HUES64 (cell line): ENCODE measurements around the gene PDGFRB.

ENCODE experiments used
- H3K27ac ChIP-seq: 2 replicates; pipeline ENCODE4 v1.7.0; 2013; ENCODE audit warnings: low read depth, low read length, inconsistent platforms
- H3K27me3 ChIP-seq: 2 replicates; pipeline ENCODE4 v1.6.1; 2013; ENCODE audit warnings: mild to moderate bottlenecking, low read length; ENCODE audit not compliant: insufficient read depth
- H3K36me3 ChIP-seq: 2 replicates; pipeline ENCODE4 v1.6.1; 2013; ENCODE audit warnings: mild to moderate bottlenecking, low read length; ENCODE audit not compliant: insufficient read depth
- H3K4me1 ChIP-seq: 2 replicates; pipeline ENCODE4 v1.6.1; 2013; ENCODE audit warnings: mild to moderate bottlenecking, low read length, moderate library complexity; ENCODE audit not compliant: insufficient read depth
- H3K4me3 ChIP-seq: 2 replicates; pipeline ENCODE4 v1.5.1; 2013; ENCODE audit warnings: mild to moderate bottlenecking, low read length, moderate library complexity
- H3K9ac ChIP-seq: 2 replicates; pipeline ENCODE4 v1.6.1; 2013; ENCODE audit warnings: mild to moderate bottlenecking, low read depth, low read length
- H3K9me3 ChIP-seq: 2 replicates; pipeline ENCODE4 v1.6.1; 2013; ENCODE audit warnings: low read depth, low read length; ENCODE audit not compliant: insufficient read depth
- WGBS: fragments of 150-250, 120-280 bp; methylation state at CpG from one replicate; pipeline ENCODE4 v1.1.7; 2013; ENCODE audit warnings: missing lambda C conversion rate; 5-methylcytosine and 5-hydroxymethylcytosine counted together

The PDGFRB gene

GRCh38 chr5:150181766-150182545, 26.3 kb upstream of the PDGFRB start:
- 87% methylated on average over 9 of the region's 9 CpGs for WGBS
- Histone ChIP-seq H3K4me3 (no peak overlapping the region), H3K4me1 (peaks cover 12% of the 10 kb centered on the region; the same call in 1 of the 2 replicates), H3K36me3 (no peaks in the 10 kb centered on the region), H3K27ac (no peak overlapping the region), H3K9ac (no peak overlapping the region), H3K9me3 (no peaks in the 10 kb centered on the region), H3K27me3 (peaks cover 46% of the 10 kb centered on the region)

- no peaks in the 10 kb centered on the region for H3K9me3 ChIP-seq
- no peaks in the 10 kb centered on the region for H3K36me3 ChIP-seq
- H3K27me3 ChIP-seq = peaks cover 36% of the 10 kb centered on the region
- no peak overlapping the region for H3K27ac ChIP-seq
- H3K4me3 ChIP-seq = no peak overlapping the region
- no peak overlapping the region for H3K9ac ChIP-seq
- WGBS = 93% methylated on average over 5 of the region's 5 CpGs
- peaks cover 9% of the 10 kb centered on the region; the same call in 1 of the 2 replicates for H3K4me1 ChIP-seq
These were observed 25.4 kb upstream of the PDGFRB start for GRCh38 chr5:150181027-150181426.

- H3K36me3 ChIP-seq = no peaks in the 10 kb centered on the region
- peaks cover 31% of the 10 kb centered on the region for H3K27me3 ChIP-seq
- H3K9ac ChIP-seq = no peak overlapping the region
- WGBS = 91% methylated on average over 18 of the region's 18 CpGs
- H3K4me1 ChIP-seq = peaks cover 5% of the 10 kb centered on the region; the same call in 1 of the 2 replicates
- no peak overlapping the region for H3K27ac ChIP-seq
- H3K9me3 ChIP-seq = no peaks in the 10 kb centered on the region
- H3K4me3 ChIP-seq = no peak overlapping the region
These were observed 24.8 kb upstream of the PDGFRB start for GRCh38 chr5:150180241-150181026.

GRCh38 chr5:150179019-150179620, 23.5 kb upstream of the PDGFRB start:
- no peaks in the 10 kb centered on the region for H3K9me3 ChIP-seq
- no peak overlapping the region for H3K9ac ChIP-seq
- peaks cover 2% of the 10 kb centered on the region; the same call in 1 of the 2 replicates for H3K4me1 ChIP-seq
- H3K27ac ChIP-seq = no peak overlapping the region
- WGBS = 92% methylated on average over 7 of the region's 7 CpGs
- no peaks in the 10 kb centered on the region for H3K36me3 ChIP-seq
- H3K27me3 ChIP-seq = peaks cover 19% of the 10 kb centered on the region
- H3K4me3 ChIP-seq = no peak overlapping the region

GRCh38 chr5:150178262-150178661, 22.6 kb upstream of the PDGFRB start:
- no peaks in the 10 kb centered on the region for H3K36me3 ChIP-seq
- no peak overlapping the region for H3K9ac ChIP-seq
- H3K27me3 ChIP-seq = peaks cover 26% of the 10 kb centered on the region
- no peak overlapping the region for H3K4me3 ChIP-seq
- H3K9me3 ChIP-seq = no peaks in the 10 kb centered on the region
- H3K4me1 ChIP-seq = peaks cover 2% of the 10 kb centered on the region; the same call in 1 of the 2 replicates
- H3K27ac ChIP-seq = no peak overlapping the region
- 88% methylated on average over 4 of the region's 4 CpGs for WGBS

GRCh38 chr5:150177721-150178120, 22.1 kb upstream of the PDGFRB start:
- no peaks in the 10 kb centered on the region for H3K36me3 ChIP-seq
- no peak overlapping the region for H3K4me3 ChIP-seq
- H3K27ac ChIP-seq = no peak overlapping the region
- no peaks in the 10 kb centered on the region for H3K9me3 ChIP-seq
- WGBS = 93% methylated on average over 4 of the region's 4 CpGs
- H3K27me3 ChIP-seq = peaks cover 27% of the 10 kb centered on the region
- peaks cover 2% of the 10 kb centered on the region; the same call in 1 of the 2 replicates for H3K4me1 ChIP-seq
- no peak overlapping the region for H3K9ac ChIP-seq

- Histone ChIP-seq H3K9ac (no peak overlapping the region), H3K4me1 (peaks cover 2% of the 10 kb centered on the region; the same call in 1 of the 2 replicates), H3K36me3 (no peaks in the 10 kb centered on the region), H3K27me3 (peaks cover 27% of the 10 kb centered on the region), H3K9me3 (no peaks in the 10 kb centered on the region), H3K4me3 (no peak overlapping the region), H3K27ac (no peak overlapping the region)
- 90% methylated on average over 8 of the region's 8 CpGs for WGBS
These were observed 21.3 kb upstream of the PDGFRB start for GRCh38 chr5:150176745-150177477.

GRCh38 chr5:150175536-150175935, 19.9 kb upstream of the PDGFRB start:
- Histone ChIP-seq H3K27ac (no peak overlapping the region), H3K4me1 (peaks cover 2% of the 10 kb centered on the region; the same call in 1 of the 2 replicates), H3K9me3 (no peaks in the 10 kb centered on the region), H3K9ac (no peak overlapping the region), H3K4me3 (no peak overlapping the region), H3K27me3 (peaks cover 38% of the 10 kb centered on the region), H3K36me3 (no peaks in the 10 kb centered on the region)
- 59% methylated on average over 5 of the region's 5 CpGs for WGBS

- Histone ChIP-seq H3K9me3 (no peaks in the 10 kb centered on the region), H3K27me3 (peaks cover 43% of the 10 kb centered on the region), H3K4me1 (peaks cover 2% of the 10 kb centered on the region; the same call in 1 of the 2 replicates), H3K36me3 (no peaks in the 10 kb centered on the region), H3K4me3 (no peak overlapping the region), H3K9ac (no peak overlapping the region), H3K27ac (no peak overlapping the region)
- WGBS = 80% methylated on average over 1 of the region's 1 CpG
These were observed 19.4 kb upstream of the PDGFRB start for GRCh38 chr5:150175076-150175475.

GRCh38 chr5:150174285-150174684, 18.6 kb upstream of the PDGFRB start:
- no peaks in the 10 kb centered on the region for H3K9me3 ChIP-seq
- H3K9ac ChIP-seq = no peak overlapping the region
- WGBS = 94% methylated on average over 6 of the region's 6 CpGs
- no peak overlapping the region for H3K4me3 ChIP-seq
- H3K27me3 ChIP-seq = peaks cover 49% of the 10 kb centered on the region
- H3K36me3 ChIP-seq = no peaks in the 10 kb centered on the region
- no peak overlapping the region for H3K27ac ChIP-seq
- peaks cover 2% of the 10 kb centered on the region; the same call in 1 of the 2 replicates for H3K4me1 ChIP-seq
